ENCODE measurements around the gene PLEKHG2.
"Not testable (repeated sequence)": the region's sequence is repeated elsewhere in the genome, so short reads cannot be mapped to it uniquely, and the experiment has no call there.

The PLEKHG2 gene

GRCh38 chr19:39444598-39445195 is 32.2 kb downstream of the PLEKHG2 start:
- DNase-seq (ENCODE audit: low read depth): no peak
- peak overlapping the region; percentile 80 for H3K4me3 ChIP-seq (ENCODE audit: low read depth, low read length)
- no peak for TF ChIP-seq CTCF (IDR thresholded peaks at IDR 0.05; ENCODE audit: control insufficient read depth, extremely low read depth, insufficient read depth)

GRCh38 chr19:39445196-39446111 is 33.0 kb downstream of the PLEKHG2 start, which contains the start of gene SUPT5H:
SUPT5H (plus strand) TSS chr19:39445582; CDS start chr19:39445891, 309 bp downstream.
- DNase-seq (ENCODE audit: low read depth): peak; percentile 96
- TF ChIP-seq CTCF (IDR thresholded peaks at IDR 0.05; ENCODE audit: control insufficient read depth, extremely low read depth, insufficient read depth): no peak
- H3K4me3 ChIP-seq (ENCODE audit: low read depth, low read length): peak within 1 kb of the TSS; percentile 80

- DNase-seq (ENCODE audit: low read depth): no peak
- TF ChIP-seq CTCF (IDR thresholded peaks at IDR 0.05; ENCODE audit: control insufficient read depth, extremely low read depth, insufficient read depth): no peak
- peak overlapping the region; percentile 80 for H3K4me3 ChIP-seq (ENCODE audit: low read depth, low read length)
These were observed 34.1 kb downstream of the PLEKHG2 start for GRCh38 chr19:39446365-39447084.

- no peak overlapping the region for H3K4me3 ChIP-seq (ENCODE audit: low read depth, low read length)
- DNase-seq (ENCODE audit: low read depth): no peak
- no peak for TF ChIP-seq CTCF (IDR thresholded peaks at IDR 0.05; ENCODE audit: control insufficient read depth, extremely low read depth, insufficient read depth)
These were observed 35.8 kb downstream of the PLEKHG2 start for GRCh38 chr19:39448271-39448670.

- H3K4me3 ChIP-seq (ENCODE audit: low read depth, low read length): no peak overlapping the region
- DNase-seq (ENCODE audit: low read depth): no peak
- TF ChIP-seq CTCF (IDR thresholded peaks at IDR 0.05; ENCODE audit: control insufficient read depth, extremely low read depth, insufficient read depth): no peak
These were observed 36.8 kb downstream of the PLEKHG2 start for GRCh38 chr19:39449116-39449797.

GRCh38 chr19:39451257-39451656 is 38.8 kb downstream of the PLEKHG2 start:
- DNase-seq (ENCODE audit: low read depth); H3K4me3 ChIP-seq (ENCODE audit: low read depth, low read length): not testable (repeated sequence)

All from LNCaP clone FGC (cell line).